GM18858 (cell line): Measurements from ENCODE around the gene USP7.
"Not testable (repeated sequence)": the region's sequence is repeated elsewhere in the genome, so short reads cannot be mapped to it uniquely, and the experiment has no call there.

Experiments
- ATAC-seq: cut with Tn5 transposase; IDR thresholded peaks from one replicate; pipeline ENCODE4 v1.9.1; 2021; ENCODE audit not compliant: unreplicated experiment

Gene USP7

GRCh38 chr16:8847623-8848022 is 116.1 kb downstream of the USP7 start:
- no peak for ATAC-seq

- no peak for ATAC-seq
Measured at GRCh38 chr16:8847145-8847544, 116.6 kb downstream of the USP7 start.

GRCh38 chr16:8846401-8846932 is 117.2 kb downstream of the USP7 start:
- ATAC-seq: no peak

- ATAC-seq: no peak
Measured at GRCh38 chr16:8845699-8846298, 117.9 kb downstream of the USP7 start.

GRCh38 chr16:8843296-8843695 is 120.4 kb downstream of the USP7 start:
- not testable (repeated sequence) for ATAC-seq
